ENCODE measurements around the gene KLB. TPM values are rescaled to one million over a fixed set of nuclear protein-coding genes. Genes with fewer than 3 reads are reported as not detected.

KLB gene
- total and polyA plus RNA-seq, 2 donors (not counting 1 experiment from before 2014, with no cell fraction given), result 0.09 TPM; not detected in 1

DNA sequence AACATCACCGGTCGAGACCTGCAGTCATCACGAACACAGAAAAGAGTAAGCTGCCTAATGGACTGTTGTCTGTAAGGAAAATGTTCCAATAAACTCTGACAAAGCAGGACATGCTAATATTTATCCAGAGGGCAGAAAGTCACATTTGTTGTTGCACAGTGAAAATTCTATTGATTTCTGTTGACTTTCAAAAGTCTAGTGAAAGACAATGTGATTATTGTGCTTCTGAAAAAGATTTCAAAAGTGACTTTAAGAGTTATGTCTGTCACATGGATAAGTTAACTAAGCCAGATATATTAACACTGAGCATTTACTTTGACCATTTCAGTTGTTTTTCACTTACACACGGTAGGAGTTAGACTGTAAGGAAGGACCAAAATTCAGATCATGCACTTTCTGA lies 31.3 kb upstream of the KLB start:
- Histone ChIP-seq H3K79me2 (ENCODE audit: control insufficient read depth, insufficient read depth, low read length) (no peaks in the 10 kb centered on the region), H4K20me1 (ENCODE audit: control insufficient read depth, insufficient read depth, low read length, poor library complexity, severe bottlenecking) (no peaks in the 10 kb centered on the region), H3K27me3 (replicated peaks in 1 of 4; ENCODE audit: control extremely low read depth in 1 of 4, control insufficient read depth in 3 of 4, insufficient read depth in 4 of 4, low read length in 3 of 4) (peaks cover 0 to 2% (median 0%) of the 10 kb centered on the region in 4 experiments), H3K4me3 (ENCODE audit: control extremely low read depth in 1 of 5, extremely low read depth in 1 of 5, insufficient read depth in 1 of 5, low read depth in 2 of 5, low read length in 4 of 5) (no peak overlapping the region), H3K4me1 (ENCODE audit: control insufficient read depth in 2 of 2, insufficient read depth in 2 of 2, low read length in 2 of 2) (no peaks in the 10 kb centered on the region), H3K9me3 (ENCODE audit: control extremely low read depth in 1 of 3, control insufficient read depth in 2 of 3, insufficient read depth in 1 of 3, low read length in 2 of 3) (peaks cover 0 to 9% (median 4%) of the 10 kb centered on the region in 3 donors), H3K36me3 (replicated peaks in 1 of 2; ENCODE audit: control extremely low read depth in 1 of 2, control insufficient read depth in 1 of 2, extremely low read depth in 1 of 2, insufficient read depth in 2 of 2, low read length in 1 of 2) (no peaks in the 10 kb centered on the region), H3K27ac (ENCODE audit: low read length in 2 of 2) (no peak overlapping the region), H2AFZ (ENCODE audit: insufficient read depth, low read depth, low read length, poor library complexity, severe bottlenecking) (no peak overlapping the region), H3K9ac (ENCODE audit: low read length) (no peak overlapping the region), H3K4me2 (replicated peaks; ENCODE audit: low read depth, low read length, poor library complexity, severe bottlenecking) (no peak overlapping the region)
- Mint-ChIP-seq H3K27ac (no peak overlapping the region), H3K4me3 (no peak overlapping the region), H3K9me3 (ENCODE audit: insufficient read depth) (peaks cover 8% of the 10 kb centered on the region), H3K27me3 (peaks cover 11% of the 10 kb centered on the region), H3K4me1 (no peaks in the 10 kb centered on the region)
- POLR2A ChIA-PET, result no interaction called here
- TF ChIP-seq, protein P1, sequence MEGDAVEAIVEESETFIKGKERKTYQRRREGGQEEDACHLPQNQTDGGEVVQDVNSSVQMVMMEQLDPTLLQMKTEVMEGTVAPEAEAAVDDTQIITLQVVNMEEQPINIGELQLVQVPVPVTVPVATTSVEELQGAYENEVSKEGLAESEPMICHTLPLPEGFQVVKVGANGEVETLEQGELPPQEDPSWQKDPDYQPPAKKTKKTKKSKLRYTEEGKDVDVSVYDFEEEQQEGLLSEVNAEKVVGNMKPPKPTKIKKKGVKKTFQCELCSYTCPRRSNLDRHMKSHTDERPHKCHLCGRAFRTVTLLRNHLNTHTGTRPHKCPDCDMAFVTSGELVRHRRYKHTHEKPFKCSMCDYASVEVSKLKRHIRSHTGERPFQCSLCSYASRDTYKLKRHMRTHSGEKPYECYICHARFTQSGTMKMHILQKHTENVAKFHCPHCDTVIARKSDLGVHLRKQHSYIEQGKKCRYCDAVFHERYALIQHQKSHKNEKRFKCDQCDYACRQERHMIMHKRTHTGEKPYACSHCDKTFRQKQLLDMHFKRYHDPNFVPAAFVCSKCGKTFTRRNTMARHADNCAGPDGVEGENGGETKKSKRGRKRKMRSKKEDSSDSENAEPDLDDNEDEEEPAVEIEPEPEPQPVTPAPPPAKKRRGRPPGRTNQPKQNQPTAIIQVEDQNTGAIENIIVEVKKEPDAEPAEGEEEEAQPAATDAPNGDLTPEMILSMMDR (IDR thresholded peaks at IDR 0.05), result no peak
- no CpG with 5 or more reads among the region's 4 CpGs for WGBS (ENCODE audit: insufficient coverage)
- DNase-seq (no peak), ATAC-seq (ENCODE audit: low read depth) (no peak)
- CTCF ChIA-PET, result no interaction called here
- intact Hi-C loops (cut with micrococcal nuclease), result no loop called here

DNA sequence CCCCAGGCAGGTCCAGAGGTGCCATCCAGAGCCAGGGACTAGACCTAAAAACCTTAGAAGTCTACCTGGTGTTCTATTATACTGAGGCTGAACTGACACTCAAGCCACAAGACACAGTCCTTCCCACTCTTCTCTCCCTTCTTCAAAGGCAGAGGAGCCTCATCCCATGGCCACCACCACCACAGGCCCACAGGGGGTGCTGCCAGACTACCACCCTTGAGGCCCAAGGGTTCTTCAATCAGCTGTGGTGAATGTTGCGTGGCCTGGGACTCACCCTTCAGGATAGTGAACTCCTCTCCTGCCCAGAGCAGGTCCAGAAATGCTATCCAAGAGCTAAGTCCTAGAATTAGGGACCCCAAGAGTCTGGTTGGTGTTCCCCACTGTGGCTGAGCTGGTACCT lies 23.0 kb upstream of the KLB start:
- DNase-seq (no peak), ATAC-seq (ENCODE audit: low read depth) (no peak)
- intact Hi-C loops (cut with micrococcal nuclease), result no loop called here
- H3K4me3 ChIP-seq (ENCODE audit: control extremely low read depth in 1 of 5, extremely low read depth in 1 of 5, insufficient read depth in 1 of 5, low read depth in 2 of 5, low read length in 4 of 5), result no peak overlapping the region
- Mint-ChIP-seq H3K9me3 (ENCODE audit: insufficient read depth) (peaks cover 4% of the 10 kb centered on the region), H3K27ac (no peak overlapping the region), H3K4me1 (no peaks in the 10 kb centered on the region), H3K27me3 (peaks cover 24% of the 10 kb centered on the region), H3K4me3 (no peak overlapping the region)
- POLR2A ChIA-PET, result no interaction called here
- no peak overlapping the region for H3K27ac ChIP-seq (ENCODE audit: low read length in 2 of 2)
- H3K9ac ChIP-seq (ENCODE audit: low read length), result no peak overlapping the region
- no peaks in the 10 kb centered on the region for H3K4me1 ChIP-seq (ENCODE audit: control insufficient read depth in 2 of 2, insufficient read depth in 2 of 2, low read length in 2 of 2)
- peaks cover 0 to 3% (median 0%) of the 10 kb centered on the region in 3 donors for H3K9me3 ChIP-seq (ENCODE audit: control extremely low read depth in 1 of 3, control insufficient read depth in 2 of 3, insufficient read depth in 1 of 3, low read length in 2 of 3)
- no peak overlapping the region for H3K4me2 ChIP-seq (replicated peaks; ENCODE audit: low read depth, low read length, poor library complexity, severe bottlenecking)
- no peaks in the 10 kb centered on the region for H3K79me2 ChIP-seq (ENCODE audit: control insufficient read depth, insufficient read depth, low read length)
- no peak overlapping the region for H2AFZ ChIP-seq (ENCODE audit: insufficient read depth, low read depth, low read length, poor library complexity, severe bottlenecking)
- WGBS (ENCODE audit: insufficient coverage), result 64% methylated on average over 1 of the region's 1 CpG
- TF ChIP-seq, protein P1 (IDR thresholded peaks at IDR 0.05), result no peak
- TF ChIP-seq EZH2 (IDR thresholded peaks at IDR 0.05; ENCODE audit: borderline replicate concordance, insufficient read depth, low read depth, low read length, poor library complexity, severe bottlenecking), result no peak
- H3K27me3 ChIP-seq (replicated peaks in 1 of 4; ENCODE audit: control extremely low read depth in 1 of 4, control insufficient read depth in 3 of 4, insufficient read depth in 4 of 4, low read length in 3 of 4), result peaks cover 0 to 7% (median 0%) of the 10 kb centered on the region in 4 experiments
- no peaks in the 10 kb centered on the region for H4K20me1 ChIP-seq (ENCODE audit: control insufficient read depth, insufficient read depth, low read length, poor library complexity, severe bottlenecking)
- H3K36me3 ChIP-seq (replicated peaks in 1 of 2; ENCODE audit: control extremely low read depth in 1 of 2, control insufficient read depth in 1 of 2, extremely low read depth in 1 of 2, insufficient read depth in 2 of 2, low read length in 1 of 2), result no peaks in the 10 kb centered on the region
- CTCF ChIA-PET, result no interaction called here

All from B cell (primary cell).